Endothelial cell of umbilical vein (primary cell): Measurements from ENCODE around the gene NAA20. TPM values are rescaled to one million over a fixed set of nuclear protein-coding genes. Genes with fewer than 3 reads are reported as not detected.
A peak's percentile ranks its signal among the peaks of the same experiment; 100 is the strongest.

Source experiments
- BruUV-seq: library from RNA; stranded (reverse); fragments of 400-500 nt; replicated peaks from 2 replicates; lab custom pipeline; 2021; lab: Mats Ljungman, UMichigan
- CTCF ChIA-PET: fragments of 300-600, 350-600 bp; sonication (Branson Sonifier 250); formaldehyde crosslinking; loops from one replicate; lab custom pipeline; 2021; ENCODE audit warnings: antibody characterized with exemption, inconsistent platforms; lab: Charles Lee
- POLR2A ChIA-PET: fragments of 300-600, 350-600 bp; sonication (Branson Sonifier 250); formaldehyde crosslinking; loops from one replicate; lab custom pipeline; 2021; ENCODE audit warnings: antibody characterized with exemption, inconsistent platforms; lab: Charles Lee
- DNase-seq: peaks from one replicate; pipeline ENCODE4 v3.0.0-alpha.2; 2011; ENCODE audit warnings: low read depth, low spot score
- FAIRE-seq: peaks from 2 replicates; lab custom pipeline; 2011; peaks lifted over from hg19 to GRCh38; lab: Jason Lieb, UNC
- H2AFZ ChIP-seq: 2 replicates; pipeline ENCODE4 v1.6.0; 2012; ENCODE audit warnings: low read depth, low read length, control low read depth, inconsistent platforms
- H3K27ac ChIP-seq: 2 replicates; pipeline ENCODE4 v1.5.1; 2011; ENCODE audit warnings: low read depth, mild to moderate bottlenecking, control low read depth, low read length, moderate library complexity; ENCODE audit not compliant: insufficient read depth
- H3K27me3 ChIP-seq, 2 experiments: 2 replicates each; pipeline versions ENCODE4 v1.6.0 to v1.6.1; 2011; ENCODE audit warnings: low read length in 2 of 2, mixed read lengths in 1 of 2; ENCODE audit not compliant: control insufficient read depth in 2 of 2, insufficient read depth in 2 of 2
- H3K36me3 ChIP-seq, 2 experiments: 2 replicates in 1 of 2; 3 replicates in 1 of 2; pipeline ENCODE4 v1.5.1; 2011; ENCODE audit warnings: low read length in 2 of 2, mild to moderate bottlenecking in 1 of 2, moderate library complexity in 1 of 2; ENCODE audit not compliant: control insufficient read depth in 2 of 2, insufficient read depth in 2 of 2; ENCODE audit errors: extremely low read depth in 1 of 2
- H3K4me1 ChIP-seq: 3 replicates; pipeline ENCODE4 v1.5.1; 2011; ENCODE audit warnings: mild to moderate bottlenecking, low read length; ENCODE audit not compliant: control insufficient read depth, insufficient read depth; ENCODE audit errors: extremely low read depth
- H3K4me2 ChIP-seq: 2 replicates; pipeline ENCODE4 v1.6.1; 2011; ENCODE audit warnings: low read length, control low read depth, mixed read lengths; ENCODE audit not compliant: insufficient read depth
- H3K4me3 ChIP-seq, 3 experiments: fragments of 200-600 bp in 1 of 3; sonication (generic), shearing (Covaris generic) in 1 of 3; replicated peaks in 1 of 3; 2 replicates each; pipeline ENCODE4 v1.5.1; 2011 to 2016; ENCODE audit warnings: control low read depth in 3 of 3, low read length in 3 of 3, mild to moderate bottlenecking in 2 of 3, inconsistent platforms in 1 of 3, low read depth in 1 of 3, moderate library complexity in 1 of 3; ENCODE audit not compliant: insufficient read depth in 1 of 3
- H3K79me2 ChIP-seq: 2 replicates; pipeline ENCODE4 v1.6.0; 2012; ENCODE audit warnings: low read length, inconsistent platforms; ENCODE audit not compliant: control insufficient read depth, insufficient read depth
- H3K9ac ChIP-seq: replicated peaks from 2 replicates; pipeline ENCODE3; 2011; ENCODE audit warnings: low read length, control low read depth; ENCODE audit not compliant: insufficient read depth; ENCODE audit errors: extremely low read depth
- H3K9me1 ChIP-seq: replicated peaks from 3 replicates; pipeline ENCODE4 v1.6.0; 2011; ENCODE audit warnings: mild to moderate bottlenecking, low read length; ENCODE audit not compliant: control insufficient read depth, insufficient read depth; ENCODE audit errors: extremely low read depth
- H3K9me3 ChIP-seq: replicated peaks from 2 replicates; pipeline ENCODE4 v1.5.1; 2012; ENCODE audit warnings: low read length, inconsistent platforms; ENCODE audit not compliant: control insufficient read depth, insufficient read depth
- H4K20me1 ChIP-seq: replicated peaks from 2 replicates; pipeline ENCODE3; 2011; ENCODE audit warnings: mild to moderate bottlenecking, low read length; ENCODE audit not compliant: control insufficient read depth, insufficient read depth; ENCODE audit errors: extremely low read depth
- EZH2 ChIP-seq: IDR thresholded peaks from 2 replicates; pipeline ENCODE4 v1.6.1; 2012; ENCODE audit warnings: borderline replicate concordance, low read depth, mild to moderate bottlenecking, moderate library complexity, low read length, inconsistent platforms; ENCODE audit not compliant: severe bottlenecking
- JUN ChIP-seq: IDR thresholded peaks from 2 replicates; pipeline ENCODE4 v1.6.1; 2011; ENCODE audit warnings: borderline replicate concordance, low read depth; ENCODE audit not compliant: insufficient read length, insufficient read depth
- POLR2AphosphoS5 ChIP-seq: IDR thresholded peaks from 2 replicates; pipeline ENCODE4 v1.6.1; 2012; ENCODE audit warnings: low read depth, mild to moderate bottlenecking, control low read depth, low read length, moderate library complexity; ENCODE audit not compliant: insufficient read depth
- dilution Hi-C: fragments of 300-500 bp; cut with MboI; formaldehyde crosslinking; loops from one replicate; pipeline ENCODE4 v1.15.0; 2019; ENCODE audit warnings: low sequenced_read_pairs; ENCODE audit not compliant: extremely low pct_ligation_motif_present
- intact Hi-C: fragments of 100-400 bp; cut with micrococcal nuclease; formaldehyde crosslinking; loops from one replicate; pipeline ENCODE4 v1.10.0; 2022
- polyA plus RNA-seq, 4 experiments: library from polyadenylated mRNA; depleted of rRNA in 3 of 4; stranded (reverse) in 3 of 4; unstranded in 1 of 4; fragments of >200 nt; gene quantifications; 2 replicates each; pipeline versions ENCODE4 v1.2.1 to v1.2.3, GENCODE V29; 2011 to 2012; ENCODE audit warnings: missing spikeins in 1 of 4
- total RNA-seq: library from RNA; stranded (reverse); gene quantifications from 2 replicates; pipeline ENCODE4 v1.2.3, GENCODE V29; 2021
- TF ChIP-seq, protein P1 (sequence below): IDR thresholded peaks from 2 replicates; pipeline ENCODE4 v1.6.1; 2011; ENCODE audit not compliant: insufficient read depth, insufficient read length

NAA20 gene
- total and polyA plus RNA-seq, 2 donors (not counting 3 experiments of a cell fraction or from before 2014, with no cell fraction given) = 48.6 to 77.3 TPM

DNA sequence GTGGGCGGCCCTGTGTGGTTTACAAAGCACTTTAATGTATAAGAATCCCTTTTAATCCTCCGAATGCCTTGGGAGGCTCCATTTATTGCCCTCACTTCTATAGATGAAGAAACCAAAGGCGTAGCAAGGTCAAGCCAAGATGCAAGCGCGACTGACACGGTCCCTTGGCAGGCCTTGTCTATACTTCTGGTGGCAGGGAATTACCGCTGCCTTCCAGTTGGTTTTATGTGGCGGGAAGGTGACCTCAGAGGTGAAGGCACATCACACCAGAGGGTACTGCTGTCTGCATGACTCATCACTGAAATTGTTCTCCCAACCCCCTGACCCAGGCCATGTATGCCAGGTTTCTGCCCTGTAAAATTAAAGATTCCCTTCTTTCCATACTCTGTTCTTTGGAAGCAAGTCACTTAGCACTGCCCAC is 36.1 kb upstream of the NAA20 start:
- H3K9ac ChIP-seq = no peak overlapping the region
- peaks cover 0 to 17% of the 10 kb centered on the region in 2 experiments for H3K36me3 ChIP-seq
- dilution Hi-C loops (loop anchor here (25.0 kb wide), 1 partner anchor 169 kb away; no protein-coding TSS in a partner anchor), intact Hi-C loops (no loop called here)
- BruUV-seq = no TSS peak
- no peaks in the 10 kb centered on the region for H3K27me3 ChIP-seq
- ChIA-PET POLR2A (no interaction called here), CTCF (no interaction called here)
- peaks cover 4% of the 10 kb centered on the region for H4K20me1 ChIP-seq
- peaks cover 47% of the 10 kb centered on the region for H3K4me1 ChIP-seq
- H3K27ac ChIP-seq = no peak overlapping the region
- no peaks in the 10 kb centered on the region for H3K9me3 ChIP-seq
- peaks cover 68% of the 10 kb centered on the region for H3K79me2 ChIP-seq
- H3K4me3 ChIP-seq = no peak overlapping the region
- TF ChIP-seq, protein P1, sequence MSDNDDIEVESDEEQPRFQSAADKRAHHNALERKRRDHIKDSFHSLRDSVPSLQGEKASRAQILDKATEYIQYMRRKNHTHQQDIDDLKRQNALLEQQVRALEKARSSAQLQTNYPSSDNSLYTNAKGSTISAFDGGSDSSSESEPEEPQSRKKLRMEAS = no peak
- peak; percentile 30 for TF ChIP-seq JUN
- TF ChIP-seq EZH2 = no peak
- H2AFZ ChIP-seq = no peak overlapping the region
- no peak overlapping the region for H3K4me2 ChIP-seq
- FAIRE-seq = no peak
- peak; percentile 28 for DNase-seq
- no peaks in the 10 kb centered on the region for H3K9me1 ChIP-seq

DNA sequence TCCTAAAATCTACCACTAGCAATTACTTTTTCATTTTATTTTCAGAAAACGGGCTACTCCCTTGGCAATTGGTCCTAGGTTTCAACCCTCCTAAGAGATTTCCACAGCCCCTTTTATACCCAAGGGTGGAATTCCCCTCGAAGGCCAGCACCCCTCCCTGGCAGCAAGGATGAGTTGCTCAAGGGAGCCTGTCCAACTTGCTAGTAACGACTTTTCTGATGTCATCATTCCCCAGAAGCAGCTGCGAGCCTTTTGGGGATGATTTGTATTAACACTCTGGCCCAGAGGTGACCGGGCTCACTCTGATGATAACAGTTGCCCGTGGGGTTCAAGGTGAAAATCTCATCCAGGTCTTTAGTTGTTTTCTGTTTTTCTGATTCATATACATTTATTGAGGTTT is 30.7 kb upstream of the NAA20 start:
- no peak overlapping the region for H2AFZ ChIP-seq
- no peaks in the 10 kb centered on the region for H3K27me3 ChIP-seq
- no peak overlapping the region for H3K4me3 ChIP-seq
- ChIA-PET CTCF (no interaction called here), POLR2A (no interaction called here)
- peaks cover 28% of the 10 kb centered on the region for H3K4me1 ChIP-seq
- H3K9me3 ChIP-seq = no peaks in the 10 kb centered on the region
- DNase-seq = no peak
- no peak overlapping the region for H3K9ac ChIP-seq
- peaks cover 0 to 14% of the 10 kb centered on the region in 2 experiments for H3K36me3 ChIP-seq
- H4K20me1 ChIP-seq = peaks cover 4% of the 10 kb centered on the region
- no TSS peak for BruUV-seq
- H3K4me2 ChIP-seq = no peak overlapping the region
- intact Hi-C loops (no loop called here), dilution Hi-C loops (loop anchor here (25.0 kb wide), 1 partner anchor 174 kb away; no protein-coding TSS in a partner anchor)
- H3K79me2 ChIP-seq = peaks cover 44% of the 10 kb centered on the region
- no peaks in the 10 kb centered on the region for H3K9me1 ChIP-seq
- no peak for FAIRE-seq
- TF ChIP-seq POLR2AphosphoS5 = no peak
- TF ChIP-seq EZH2 = no peak
- H3K27ac ChIP-seq = no peak overlapping the region
